IPS-18c (cell line): ENCODE data around the gene TENM3.

ENCODE experiments used
- H3K4me3 ChIP-seq: 2 replicates; pipeline ENCODE4 v1.7.0; 2013; ENCODE audit warnings: low read depth, mild to moderate bottlenecking, low read length, moderate library complexity; ENCODE audit not compliant: insufficient read depth
- H3K9me3 ChIP-seq: one replicate; pipeline ENCODE4 v1.6.1; 2013; ENCODE audit warnings: mild to moderate bottlenecking, low read length, moderate library complexity; ENCODE audit not compliant: control insufficient read depth, insufficient read depth

The TENM3 gene

DNA sequence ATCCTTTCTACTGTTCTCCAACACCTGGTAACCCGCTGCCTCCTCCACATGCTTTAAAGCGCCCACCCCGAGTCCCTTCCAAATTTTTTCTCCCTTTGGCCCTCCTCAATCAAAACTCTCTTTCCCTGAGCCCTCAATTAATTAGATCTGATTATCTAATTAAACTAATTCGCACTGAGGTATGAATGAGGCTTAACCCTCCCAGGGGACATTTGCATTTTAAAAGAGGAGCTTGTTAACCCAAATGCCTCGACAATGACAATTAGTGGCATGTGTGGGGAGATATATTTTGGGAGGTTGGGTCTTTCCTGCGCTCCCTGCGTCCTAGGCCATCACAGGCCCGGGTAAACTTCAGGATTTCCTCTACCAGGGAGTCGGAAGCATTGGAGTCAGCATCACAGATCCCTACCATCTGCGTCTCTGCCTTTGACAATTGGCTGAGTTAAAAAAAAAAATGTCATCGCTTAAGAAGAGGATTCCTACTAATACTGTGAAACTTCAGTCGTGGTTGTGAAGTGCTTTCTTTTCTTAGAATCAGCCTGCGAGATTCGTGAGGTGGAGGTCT lies 50.6 kb downstream of the TENM3 start:
- Histone ChIP-seq H3K4me3 (no peak overlapping the region), H3K9me3 (no peaks in the 10 kb centered on the region)

DNA sequence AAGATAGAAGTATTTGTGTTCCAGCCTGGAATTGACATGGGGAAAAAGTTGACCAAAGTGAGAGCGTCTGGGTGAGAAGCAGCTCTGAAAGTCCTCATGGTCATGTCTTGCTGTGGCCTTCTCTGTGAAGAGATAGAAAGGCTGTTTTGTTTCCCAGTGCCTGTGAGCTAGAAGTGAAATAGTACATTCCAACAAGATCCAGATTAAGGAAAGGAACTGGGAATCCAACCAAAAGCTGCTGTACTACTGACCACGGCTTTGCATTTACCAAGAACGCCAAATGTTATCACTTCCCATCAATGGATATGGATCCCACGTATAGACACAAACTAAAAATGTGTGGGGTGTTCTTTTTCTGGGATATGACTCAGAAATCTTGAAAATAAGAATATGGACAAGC lies 51.2 kb downstream of the TENM3 start:
- H3K4me3 ChIP-seq: no peak overlapping the region

DNA sequence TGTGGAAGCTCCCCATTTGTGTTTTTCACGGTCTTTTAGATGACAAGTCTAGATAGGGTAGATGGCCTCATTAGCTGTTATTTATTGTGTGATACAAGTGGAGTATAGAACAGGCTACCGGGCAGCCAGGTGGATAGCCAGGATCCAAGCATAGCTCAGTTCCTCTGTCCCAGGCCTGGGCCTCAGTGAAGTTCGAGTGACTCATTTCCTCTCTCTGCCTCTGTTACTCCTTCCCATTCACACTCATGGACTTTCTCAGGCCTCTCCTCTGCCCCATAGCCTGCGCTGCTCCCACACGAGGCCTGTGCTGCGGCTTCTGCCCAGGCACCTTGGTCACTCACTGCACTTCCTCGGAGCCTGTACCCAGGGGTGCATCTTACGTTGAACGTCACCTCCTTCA lies 54.5 kb downstream of the TENM3 start:
- Histone ChIP-seq H3K4me3 (no peak overlapping the region), H3K9me3 (no peaks in the 10 kb centered on the region)

More for the DNA sequence above, 51.2 kb downstream of the TENM3 start:
- H3K9me3 ChIP-seq: no peaks in the 10 kb centered on the region

DNA sequence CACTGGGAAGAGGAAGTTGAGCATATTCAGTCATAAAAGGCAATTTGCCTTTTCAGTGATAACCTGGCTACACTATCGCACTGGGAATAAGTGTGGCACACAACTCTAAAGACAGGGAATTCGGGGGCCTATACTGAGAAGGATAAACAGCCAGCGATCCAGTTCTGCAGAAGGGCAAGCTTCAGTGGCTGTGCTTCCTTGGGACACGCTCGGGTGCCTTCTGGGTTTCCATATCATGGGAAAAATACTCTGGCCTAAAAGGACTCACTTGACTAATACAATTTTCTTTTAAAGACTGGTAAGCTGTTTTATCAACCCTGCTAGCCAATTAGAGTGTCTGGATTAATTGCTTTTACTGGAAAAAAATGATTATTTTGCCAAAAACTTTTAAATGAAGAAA lies 58.5 kb downstream of the TENM3 start:
- H3K9me3 ChIP-seq: no peaks in the 10 kb centered on the region
- no peak overlapping the region for H3K4me3 ChIP-seq

DNA sequence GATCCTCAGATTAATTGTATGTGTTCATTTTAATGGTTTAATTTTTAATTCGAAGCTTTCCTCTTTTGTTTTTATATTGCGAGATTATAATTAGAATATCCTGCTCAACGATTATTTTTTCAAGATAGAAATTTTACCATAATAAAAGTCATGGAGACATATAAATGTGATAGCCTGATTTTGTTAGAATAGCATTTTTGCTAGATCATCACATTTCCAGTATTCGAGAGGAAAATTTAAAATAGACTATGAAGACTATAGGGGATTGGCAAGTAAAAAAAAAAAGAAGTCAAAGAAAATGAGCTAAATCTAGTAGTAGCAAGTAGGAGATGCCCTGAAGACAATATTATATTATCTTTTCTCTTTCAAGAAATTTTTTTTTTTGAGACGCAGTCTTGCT lies 60.6 kb downstream of the TENM3 start:
- H3K4me3 ChIP-seq: no peak overlapping the region

DNA sequence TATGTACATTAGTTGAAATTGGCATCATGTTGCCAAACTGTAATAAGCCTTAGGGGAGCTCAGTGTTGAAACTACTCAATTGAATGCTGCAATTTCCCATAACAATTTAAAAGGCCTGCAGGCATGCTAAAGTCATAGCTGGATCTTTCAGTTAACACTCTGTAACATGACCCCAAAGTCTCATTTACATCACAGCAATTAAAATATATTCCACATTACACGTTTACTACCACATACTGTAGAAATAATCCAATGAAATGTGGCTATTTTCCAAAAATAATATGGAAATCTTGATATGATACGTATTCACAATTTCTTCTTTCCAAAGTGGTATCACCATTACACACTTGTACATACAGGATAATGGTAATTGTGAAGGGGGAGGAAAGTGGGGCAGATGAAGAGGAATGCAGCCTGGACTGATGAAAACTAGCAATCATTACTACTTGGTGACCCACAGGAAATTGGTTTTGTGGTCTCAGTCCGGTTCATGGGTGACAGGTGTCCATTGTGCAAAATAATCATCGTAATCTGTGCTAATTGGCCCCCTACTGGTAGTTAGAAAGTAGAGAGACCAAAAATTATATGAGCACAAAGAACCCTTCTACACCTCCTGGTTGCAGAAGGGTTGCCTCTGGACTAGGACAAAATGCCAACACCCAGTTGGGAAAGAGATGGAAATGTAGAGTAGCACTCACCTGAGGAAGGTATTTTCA lies 63.7 kb downstream of the TENM3 start:
- Histone ChIP-seq H3K9me3 (no peaks in the 10 kb centered on the region), H3K4me3 (no peak overlapping the region)

More for the DNA sequence above, 60.6 kb downstream of the TENM3 start:
- H3K9me3 ChIP-seq: no peaks in the 10 kb centered on the region

DNA sequence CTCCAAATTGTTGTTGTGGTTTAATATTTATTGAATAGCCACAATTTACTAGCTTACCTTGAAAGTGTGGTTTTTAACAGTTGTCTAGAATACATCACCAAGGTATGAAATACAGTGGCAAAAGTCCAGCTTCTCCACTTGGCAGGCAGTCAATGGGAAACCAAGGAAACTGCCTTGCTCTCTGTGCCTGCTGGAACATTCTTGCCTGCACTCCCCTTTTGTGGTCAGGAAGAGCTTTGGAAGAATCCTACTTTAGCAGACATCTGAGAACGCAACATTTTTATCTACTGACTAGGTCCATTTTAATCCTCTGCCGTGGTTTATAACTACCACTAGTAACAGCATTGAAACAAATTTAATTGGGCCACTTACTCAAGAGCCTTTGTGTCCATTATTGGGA lies 64.5 kb downstream of the TENM3 start:
- H3K4me3 ChIP-seq: no peak overlapping the region
- H3K9me3 ChIP-seq: no peaks in the 10 kb centered on the region

DNA sequence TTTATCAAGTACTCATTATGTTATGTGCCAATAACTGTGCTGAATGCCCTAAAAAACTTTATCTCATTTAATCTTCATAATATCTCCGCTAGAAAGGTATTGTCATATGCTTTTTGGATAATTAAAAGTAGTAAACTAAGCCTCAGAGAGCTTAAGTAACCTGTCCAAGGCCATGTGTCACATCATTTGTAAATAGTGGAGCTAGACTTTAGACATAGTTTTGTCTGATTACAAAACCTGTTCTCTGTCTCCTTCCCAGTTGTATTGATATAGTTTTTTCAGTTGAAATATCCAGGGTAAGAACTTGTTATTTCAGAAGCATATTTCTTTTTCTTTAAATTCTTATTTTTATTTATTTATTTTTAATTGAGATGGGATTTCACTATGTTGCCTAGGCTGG lies 66.7 kb downstream of the TENM3 start:
- Histone ChIP-seq H3K4me3 (no peak overlapping the region), H3K9me3 (no peaks in the 10 kb centered on the region)

DNA sequence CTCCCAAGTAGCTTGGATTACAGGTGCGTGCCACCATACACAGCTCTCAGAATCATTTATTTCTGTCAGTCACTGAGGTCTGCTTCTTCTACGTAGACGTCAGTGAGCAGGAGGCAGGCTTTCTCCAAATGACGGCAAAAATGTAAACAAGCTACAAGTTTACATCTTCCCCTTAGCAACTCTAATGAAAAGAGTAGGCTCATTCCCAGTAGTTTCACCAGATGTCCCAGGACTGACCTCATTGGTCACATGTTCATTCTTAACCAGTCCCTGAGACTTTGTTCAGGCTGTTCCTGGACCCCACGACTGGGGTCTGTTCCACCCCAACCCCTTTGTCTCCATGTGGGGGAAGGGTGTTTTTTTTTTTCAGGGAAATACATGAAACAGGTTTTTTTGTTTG lies 67.1 kb downstream of the TENM3 start:
- no peak overlapping the region for H3K4me3 ChIP-seq
- H3K9me3 ChIP-seq: no peaks in the 10 kb centered on the region

DNA sequence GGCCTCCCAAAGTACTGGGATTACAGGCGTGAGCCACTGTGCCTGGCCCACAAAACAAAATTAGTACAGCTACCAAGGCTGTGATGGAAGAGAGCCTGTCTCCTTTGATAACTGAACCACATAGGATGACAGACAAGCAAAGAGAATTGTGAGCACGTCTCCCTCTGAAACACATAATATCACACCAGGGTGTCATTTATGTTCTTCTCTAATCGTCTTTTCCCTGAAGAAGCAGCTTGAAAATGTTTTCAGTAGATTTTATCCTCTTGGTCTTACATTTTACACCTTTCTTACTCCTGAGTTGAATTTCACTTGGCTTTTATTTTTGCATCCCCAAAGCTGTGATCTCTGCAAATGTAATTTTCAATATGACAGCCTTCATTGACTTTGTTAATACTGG lies 67.8 kb downstream of the TENM3 start:
- Histone ChIP-seq H3K9me3 (no peaks in the 10 kb centered on the region), H3K4me3 (no peak overlapping the region)

DNA sequence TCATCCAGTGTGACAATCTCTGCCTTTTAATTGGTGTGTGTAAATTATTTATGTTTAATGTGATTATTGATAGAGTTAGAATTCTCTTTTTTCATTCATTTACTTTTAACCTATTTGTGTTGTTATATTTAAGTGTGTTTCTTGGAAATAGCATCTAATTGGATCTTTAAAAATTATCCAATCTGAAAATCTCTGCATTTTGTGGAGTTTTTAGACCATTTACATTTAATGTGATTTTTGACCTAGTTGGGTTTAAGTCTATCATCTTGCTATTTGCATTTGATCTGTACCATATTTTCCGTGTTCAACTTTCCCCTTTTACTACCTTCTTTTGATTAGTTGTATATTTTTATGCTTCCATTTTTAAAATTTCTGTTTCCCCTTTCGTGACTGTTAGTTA lies 71.3 kb downstream of the TENM3 start:
- H3K9me3 ChIP-seq: no peaks in the 10 kb centered on the region
- H3K4me3 ChIP-seq: no peak overlapping the region

DNA sequence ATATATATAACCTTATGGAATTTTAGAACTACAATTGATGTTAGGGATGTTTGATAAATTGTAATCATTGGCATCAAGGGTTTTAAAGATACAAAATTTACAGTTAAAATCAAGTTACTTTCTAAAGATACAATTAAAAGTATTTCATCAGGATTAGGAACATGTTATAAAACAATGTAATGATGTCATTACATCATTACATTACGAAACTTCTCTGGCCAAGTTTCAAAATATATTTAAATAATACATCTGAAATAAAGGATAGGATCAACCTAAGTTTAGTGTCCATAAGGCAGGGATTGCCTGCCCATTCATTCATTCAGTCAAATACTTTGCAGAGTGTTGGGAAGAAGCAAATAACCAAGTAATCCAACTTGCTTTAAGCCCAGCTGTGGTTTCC lies 75.1 kb downstream of the TENM3 start:
- H3K4me3 ChIP-seq: no peak overlapping the region
- no peaks in the 10 kb centered on the region for H3K9me3 ChIP-seq

DNA sequence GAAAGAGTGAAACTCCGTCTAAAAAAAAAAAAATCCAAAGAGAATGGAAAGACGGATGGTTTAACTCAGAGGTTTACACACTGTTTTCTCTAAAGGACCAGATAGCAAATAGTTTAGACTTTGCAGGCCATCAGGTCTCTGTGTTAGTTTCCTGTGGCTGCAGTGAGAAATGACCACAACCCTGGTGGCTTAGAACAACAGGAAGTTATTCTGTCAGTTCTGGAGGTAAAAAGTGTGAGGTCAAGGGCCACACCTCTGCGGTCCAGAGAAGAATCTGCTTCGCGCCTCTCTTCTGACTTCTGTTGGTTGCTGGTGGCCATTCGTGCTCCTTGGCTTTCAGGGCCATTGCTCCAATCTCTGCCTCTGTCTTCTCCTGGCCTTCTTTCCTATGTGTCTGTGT lies 76.9 kb downstream of the TENM3 start:
- no peak overlapping the region for H3K4me3 ChIP-seq
- no peaks in the 10 kb centered on the region for H3K9me3 ChIP-seq

DNA sequence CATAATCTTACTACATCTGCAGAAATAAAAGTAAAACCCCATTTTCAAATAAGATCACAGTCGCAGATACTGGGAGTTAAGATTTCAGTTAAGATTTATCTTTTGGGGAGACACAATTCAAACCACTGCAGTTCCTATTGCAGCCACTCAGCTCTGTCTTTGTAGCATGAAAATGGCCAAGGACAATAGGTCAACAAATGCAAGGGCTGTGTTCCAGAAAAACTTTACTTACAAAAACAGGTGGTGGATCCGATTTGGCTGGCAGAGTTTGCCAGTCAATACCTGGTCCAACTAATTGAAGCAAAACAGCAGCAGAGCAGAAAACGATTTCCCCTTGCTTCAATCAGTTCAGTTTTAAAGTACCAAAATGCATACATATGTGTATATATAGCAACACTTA lies 77.4 kb downstream of the TENM3 start:
- no peak overlapping the region for H3K4me3 ChIP-seq
- H3K9me3 ChIP-seq: no peaks in the 10 kb centered on the region

DNA sequence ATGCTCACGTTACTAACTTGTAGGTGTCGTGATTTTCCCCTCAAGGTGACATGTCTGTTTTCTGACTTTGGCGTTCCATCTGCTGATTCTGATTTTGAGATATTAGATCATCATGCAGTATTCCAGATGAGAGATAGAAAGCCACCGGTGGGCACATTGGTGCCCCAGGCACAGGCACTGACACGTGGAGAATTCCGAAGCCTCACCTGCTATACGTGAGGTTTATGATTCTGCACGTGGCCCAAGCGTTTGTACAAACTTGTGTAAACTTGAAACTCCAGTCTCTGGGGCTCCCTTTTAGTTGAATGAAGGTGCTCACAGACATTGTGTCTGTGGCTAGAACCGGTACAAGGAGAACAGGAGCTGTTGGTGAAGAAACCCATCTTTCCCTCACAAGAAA lies 81.1 kb downstream of the TENM3 start:
- Histone ChIP-seq H3K4me3 (no peak overlapping the region), H3K9me3 (no peaks in the 10 kb centered on the region)

DNA sequence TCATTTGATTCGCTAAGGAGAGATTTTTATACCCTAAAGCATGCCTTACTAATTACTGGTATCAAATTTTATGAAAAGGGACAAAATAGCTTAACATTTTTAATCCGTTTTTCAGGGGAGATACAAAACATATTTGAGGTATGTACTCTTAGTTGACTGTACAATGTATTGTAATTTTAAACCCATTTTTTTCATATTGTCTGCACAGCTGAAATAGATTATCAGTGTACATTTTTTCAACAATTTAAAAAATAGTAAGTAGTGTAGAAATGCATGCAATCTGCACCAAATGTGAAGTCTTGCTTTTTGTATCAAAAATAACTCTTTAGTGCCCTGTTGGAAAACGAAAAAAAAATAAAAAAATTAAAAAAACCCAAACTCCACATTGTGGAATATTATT lies 82.2 kb downstream of the TENM3 start:
- no peak overlapping the region for H3K4me3 ChIP-seq
- no peaks in the 10 kb centered on the region for H3K9me3 ChIP-seq

DNA sequence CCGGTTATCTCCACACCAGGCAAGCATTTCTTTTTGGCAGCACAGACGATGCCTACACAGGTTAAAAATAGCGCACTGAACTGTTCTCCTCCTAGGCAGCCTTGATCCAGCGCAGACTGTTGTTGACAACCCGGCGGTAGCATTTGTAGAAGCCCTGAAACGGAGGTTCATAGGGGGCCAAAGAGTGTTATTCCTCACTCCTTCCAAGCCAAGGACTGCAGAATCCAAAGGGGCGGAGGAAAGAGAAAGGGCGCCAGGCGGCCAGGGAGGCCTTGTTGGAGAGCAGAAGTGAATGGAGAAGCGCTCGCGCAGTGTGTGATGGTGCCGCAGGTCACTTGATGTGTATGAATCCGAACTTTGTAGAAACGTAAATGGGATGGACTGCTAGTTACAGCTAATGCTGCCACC lies 82.7 kb downstream of the TENM3 start:
- Histone ChIP-seq H3K9me3 (no peaks in the 10 kb centered on the region), H3K4me3 (no peak overlapping the region)

DNA sequence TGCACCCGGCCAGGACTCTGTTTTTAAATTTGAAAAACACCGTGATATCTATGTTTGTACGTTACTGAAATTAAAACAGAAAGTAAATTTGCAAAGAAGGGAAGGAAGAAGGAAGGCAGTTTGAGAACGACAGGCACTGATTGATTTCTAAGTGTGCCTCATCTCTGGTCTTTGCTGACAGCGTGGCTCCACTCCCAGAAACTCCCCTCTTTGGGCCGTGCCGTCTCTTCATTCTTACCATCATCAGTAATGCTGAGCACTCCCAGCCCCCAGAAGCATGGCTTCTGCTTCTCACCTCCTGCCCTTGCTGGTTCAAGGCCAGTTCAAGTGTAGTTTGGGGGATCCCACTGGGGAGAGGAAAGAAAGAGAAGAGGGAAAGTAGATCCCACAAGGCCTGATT lies 85.3 kb downstream of the TENM3 start:
- H3K9me3 ChIP-seq: no peaks in the 10 kb centered on the region

DNA sequence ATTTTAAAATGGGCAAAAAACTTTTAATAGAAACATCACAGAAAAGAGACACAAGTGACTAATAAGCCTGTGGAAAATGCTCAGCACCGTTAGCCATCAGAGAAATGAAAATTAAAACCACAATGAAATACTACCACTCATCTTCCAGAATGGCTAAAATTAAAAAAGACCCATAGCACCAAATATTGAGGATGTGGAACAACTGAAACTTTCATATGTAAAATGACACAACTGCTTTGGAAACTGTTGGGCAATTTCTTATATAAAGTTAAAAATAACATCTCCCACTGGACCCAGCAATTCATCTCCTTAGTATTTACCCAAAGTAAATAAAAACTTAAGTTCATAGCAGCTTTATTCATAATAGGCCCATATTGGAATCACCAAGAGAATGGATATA lies 94.2 kb downstream of the TENM3 start:
- Histone ChIP-seq H3K4me3 (no peak overlapping the region), H3K9me3 (no peaks in the 10 kb centered on the region)

More for the DNA sequence above, 85.3 kb downstream of the TENM3 start:
- H3K4me3 ChIP-seq: no peak overlapping the region
